Measurements from ENCODE around the gene MYCL.
A peak's percentile ranks its signal among the peaks of the same experiment; 100 is the strongest.

MYCL gene

DNA sequence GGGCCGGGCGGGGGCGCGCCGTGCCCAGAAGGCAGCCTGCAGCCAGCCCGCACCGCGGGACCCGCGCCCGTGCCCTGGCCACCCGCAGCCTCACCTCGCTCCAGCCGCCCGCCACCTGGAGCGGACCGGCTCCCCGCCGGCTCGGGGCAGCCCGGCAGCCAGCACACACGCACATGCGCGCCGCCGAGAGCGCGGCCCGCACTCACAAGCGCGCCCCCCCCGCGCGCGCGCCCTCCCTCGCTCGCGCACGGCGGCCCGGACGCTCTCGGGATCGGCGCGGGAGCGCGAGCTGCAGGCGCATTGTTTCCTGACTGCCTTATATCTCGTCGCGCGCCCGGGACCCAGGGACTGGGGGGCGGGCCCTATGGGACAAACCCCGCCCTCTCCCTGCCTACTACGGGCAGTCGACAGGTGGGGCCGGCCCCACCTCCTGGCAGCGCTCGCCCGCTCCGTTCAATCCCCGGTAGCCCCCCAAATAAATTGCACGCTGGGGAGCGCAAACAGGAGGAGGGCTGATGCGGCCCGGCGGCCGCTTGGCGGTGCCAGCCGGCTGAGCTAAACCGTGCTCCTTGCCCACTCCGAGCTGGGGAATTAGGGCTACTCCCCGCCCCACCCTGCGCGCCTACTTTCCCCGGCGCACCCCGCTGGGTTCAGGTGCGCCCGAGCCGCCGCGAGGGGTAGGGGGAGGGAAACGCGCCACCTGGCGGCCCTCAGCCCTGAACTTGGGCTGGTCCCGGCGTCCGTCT, at the start of gene MYCL (continued):
- TF ChIP-seq ZNF140 (tag by site-specific recombination; IDR thresholded peaks at IDR 0.05) (no peak), ZNF501 (tag by site-specific recombination; IDR thresholded peaks at IDR 0.05) (peak; percentile 48; the same call in 1 of the 2 replicates), ZNF354C (tag by site-specific recombination; IDR thresholded peaks at IDR 0.05; ENCODE audit: borderline replicate concordance, low read depth) (no peak), MYNN (tag by site-specific recombination; IDR thresholded peaks at IDR 0.05; ENCODE audit: borderline replicate concordance) (no peak), GLIS1 (tag by site-specific recombination; IDR thresholded peaks at IDR 0.05) (peak; percentile 82), ZNF521 (tag by site-specific recombination; IDR thresholded peaks at IDR 0.05) (no peak), ZNF530 (tag by site-specific recombination; IDR thresholded peaks at IDR 0.05; ENCODE audit: low read depth) (no peak), ZNF510 (tag by site-specific recombination; IDR thresholded peaks at IDR 0.05; ENCODE audit: insufficient replicate concordance) (no peak), ZNF701 (tag by site-specific recombination; IDR thresholded peaks at IDR 0.05) (no peak; the same call in 1 of the 2 replicates), KLF10 (tag by site-specific recombination; IDR thresholded peaks at IDR 0.05) (peak; percentile 39; the same call in 1 of the 2 replicates), ZNF391 (tag by site-specific recombination; IDR thresholded peaks at IDR 0.05; ENCODE audit: borderline replicate concordance, low read depth) (peak; percentile 60; the same call in 1 of the 2 replicates), ZNF707 (tag by site-specific recombination; IDR thresholded peaks at IDR 0.05) (no peak), ZBTB17 (tag by site-specific recombination; IDR thresholded peaks at IDR 0.05) (peak; percentile 77), ZNF248 (tag by site-specific recombination; IDR thresholded peaks at IDR 0.05) (no peak)
- TF ChIP-seq, protein P1, sequence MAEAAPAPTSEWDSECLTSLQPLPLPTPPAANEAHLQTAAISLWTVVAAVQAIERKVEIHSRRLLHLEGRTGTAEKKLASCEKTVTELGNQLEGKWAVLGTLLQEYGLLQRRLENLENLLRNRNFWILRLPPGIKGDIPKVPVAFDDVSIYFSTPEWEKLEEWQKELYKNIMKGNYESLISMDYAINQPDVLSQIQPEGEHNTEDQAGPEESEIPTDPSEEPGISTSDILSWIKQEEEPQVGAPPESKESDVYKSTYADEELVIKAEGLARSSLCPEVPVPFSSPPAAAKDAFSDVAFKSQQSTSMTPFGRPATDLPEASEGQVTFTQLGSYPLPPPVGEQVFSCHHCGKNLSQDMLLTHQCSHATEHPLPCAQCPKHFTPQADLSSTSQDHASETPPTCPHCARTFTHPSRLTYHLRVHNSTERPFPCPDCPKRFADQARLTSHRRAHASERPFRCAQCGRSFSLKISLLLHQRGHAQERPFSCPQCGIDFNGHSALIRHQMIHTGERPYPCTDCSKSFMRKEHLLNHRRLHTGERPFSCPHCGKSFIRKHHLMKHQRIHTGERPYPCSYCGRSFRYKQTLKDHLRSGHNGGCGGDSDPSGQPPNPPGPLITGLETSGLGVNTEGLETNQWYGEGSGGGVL (tag by site-specific recombination; IDR thresholded peaks at IDR 0.05): peak; percentile 40; the same call in 1 of the 2 replicates
- TF ChIP-seq, protein P2, sequence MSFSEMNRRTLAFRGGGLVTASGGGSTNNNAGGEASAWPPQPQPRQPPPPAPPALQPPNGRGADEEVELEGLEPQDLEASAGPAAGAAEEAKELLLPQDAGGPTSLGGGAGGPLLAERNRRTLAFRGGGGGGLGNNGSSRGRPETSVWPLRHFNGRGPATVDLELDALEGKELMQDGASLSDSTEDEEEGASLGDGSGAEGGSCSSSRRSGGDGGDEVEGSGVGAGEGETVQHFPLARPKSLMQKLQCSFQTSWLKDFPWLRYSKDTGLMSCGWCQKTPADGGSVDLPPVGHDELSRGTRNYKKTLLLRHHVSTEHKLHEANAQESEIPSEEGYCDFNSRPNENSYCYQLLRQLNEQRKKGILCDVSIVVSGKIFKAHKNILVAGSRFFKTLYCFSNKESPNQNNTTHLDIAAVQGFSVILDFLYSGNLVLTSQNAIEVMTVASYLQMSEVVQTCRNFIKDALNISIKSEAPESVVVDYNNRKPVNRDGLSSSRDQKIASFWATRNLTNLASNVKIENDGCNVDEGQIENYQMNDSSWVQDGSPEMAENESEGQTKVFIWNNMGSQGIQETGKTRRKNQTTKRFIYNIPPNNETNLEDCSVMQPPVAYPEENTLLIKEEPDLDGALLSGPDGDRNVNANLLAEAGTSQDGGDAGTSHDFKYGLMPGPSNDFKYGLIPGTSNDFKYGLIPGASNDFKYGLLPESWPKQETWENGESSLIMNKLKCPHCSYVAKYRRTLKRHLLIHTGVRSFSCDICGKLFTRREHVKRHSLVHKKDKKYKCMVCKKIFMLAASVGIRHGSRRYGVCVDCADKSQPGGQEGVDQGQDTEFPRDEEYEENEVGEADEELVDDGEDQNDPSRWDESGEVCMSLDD (tag by site-specific recombination; IDR thresholded peaks at IDR 0.05): peak; percentile 97
- TF ChIP-seq, protein P3, sequence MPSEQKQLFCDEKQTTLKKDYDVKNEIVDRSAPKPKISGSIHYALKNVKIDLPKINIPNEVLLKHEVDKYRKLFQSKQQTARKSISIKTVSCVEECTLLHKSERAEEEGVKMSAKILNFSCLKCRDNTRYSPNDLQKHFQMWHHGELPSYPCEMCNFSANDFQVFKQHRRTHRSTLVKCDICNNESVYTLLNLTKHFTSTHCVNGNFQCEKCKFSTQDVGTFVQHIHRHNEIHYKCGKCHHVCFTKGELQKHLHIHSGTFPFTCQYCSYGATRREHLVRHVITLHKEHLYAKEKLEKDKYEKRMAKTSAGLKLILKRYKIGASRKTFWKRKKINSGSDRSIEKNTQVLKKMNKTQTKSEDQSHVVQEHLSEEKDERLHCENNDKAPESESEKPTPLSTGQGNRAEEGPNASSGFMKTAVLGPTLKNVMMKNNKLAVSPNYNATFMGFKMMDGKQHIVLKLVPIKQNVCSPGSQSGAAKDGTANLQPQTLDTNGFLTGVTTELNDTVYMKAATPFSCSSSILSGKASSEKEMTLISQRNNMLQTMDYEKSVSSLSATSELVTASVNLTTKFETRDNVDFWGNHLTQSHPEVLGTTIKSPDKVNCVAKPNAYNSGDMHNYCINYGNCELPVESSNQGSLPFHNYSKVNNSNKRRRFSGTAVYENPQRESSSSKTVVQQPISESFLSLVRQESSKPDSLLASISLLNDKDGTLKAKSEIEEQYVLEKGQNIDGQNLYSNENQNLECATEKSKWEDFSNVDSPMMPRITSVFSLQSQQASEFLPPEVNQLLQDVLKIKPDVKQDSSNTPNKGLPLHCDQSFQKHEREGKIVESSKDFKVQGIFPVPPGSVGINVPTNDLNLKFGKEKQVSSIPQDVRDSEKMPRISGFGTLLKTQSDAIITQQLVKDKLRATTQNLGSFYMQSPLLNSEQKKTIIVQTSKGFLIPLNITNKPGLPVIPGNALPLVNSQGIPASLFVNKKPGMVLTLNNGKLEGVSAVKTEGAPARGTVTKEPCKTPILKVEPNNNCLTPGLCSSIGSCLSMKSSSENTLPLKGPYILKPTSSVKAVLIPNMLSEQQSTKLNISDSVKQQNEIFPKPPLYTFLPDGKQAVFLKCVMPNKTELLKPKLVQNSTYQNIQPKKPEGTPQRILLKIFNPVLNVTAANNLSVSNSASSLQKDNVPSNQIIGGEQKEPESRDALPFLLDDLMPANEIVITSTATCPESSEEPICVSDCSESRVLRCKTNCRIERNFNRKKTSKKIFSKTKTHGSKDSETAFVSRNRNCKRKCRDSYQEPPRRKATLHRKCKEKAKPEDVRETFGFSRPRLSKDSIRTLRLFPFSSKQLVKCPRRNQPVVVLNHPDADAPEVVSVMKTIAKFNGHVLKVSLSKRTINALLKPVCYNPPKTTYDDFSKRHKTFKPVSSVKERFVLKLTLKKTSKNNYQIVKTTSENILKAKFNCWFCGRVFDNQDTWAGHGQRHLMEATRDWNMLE (tag by site-specific recombination; conservative IDR thresholded peaks at IDR 0.05; ENCODE audit: low read depth): no peak
- TF ChIP-seq, protein P4, sequence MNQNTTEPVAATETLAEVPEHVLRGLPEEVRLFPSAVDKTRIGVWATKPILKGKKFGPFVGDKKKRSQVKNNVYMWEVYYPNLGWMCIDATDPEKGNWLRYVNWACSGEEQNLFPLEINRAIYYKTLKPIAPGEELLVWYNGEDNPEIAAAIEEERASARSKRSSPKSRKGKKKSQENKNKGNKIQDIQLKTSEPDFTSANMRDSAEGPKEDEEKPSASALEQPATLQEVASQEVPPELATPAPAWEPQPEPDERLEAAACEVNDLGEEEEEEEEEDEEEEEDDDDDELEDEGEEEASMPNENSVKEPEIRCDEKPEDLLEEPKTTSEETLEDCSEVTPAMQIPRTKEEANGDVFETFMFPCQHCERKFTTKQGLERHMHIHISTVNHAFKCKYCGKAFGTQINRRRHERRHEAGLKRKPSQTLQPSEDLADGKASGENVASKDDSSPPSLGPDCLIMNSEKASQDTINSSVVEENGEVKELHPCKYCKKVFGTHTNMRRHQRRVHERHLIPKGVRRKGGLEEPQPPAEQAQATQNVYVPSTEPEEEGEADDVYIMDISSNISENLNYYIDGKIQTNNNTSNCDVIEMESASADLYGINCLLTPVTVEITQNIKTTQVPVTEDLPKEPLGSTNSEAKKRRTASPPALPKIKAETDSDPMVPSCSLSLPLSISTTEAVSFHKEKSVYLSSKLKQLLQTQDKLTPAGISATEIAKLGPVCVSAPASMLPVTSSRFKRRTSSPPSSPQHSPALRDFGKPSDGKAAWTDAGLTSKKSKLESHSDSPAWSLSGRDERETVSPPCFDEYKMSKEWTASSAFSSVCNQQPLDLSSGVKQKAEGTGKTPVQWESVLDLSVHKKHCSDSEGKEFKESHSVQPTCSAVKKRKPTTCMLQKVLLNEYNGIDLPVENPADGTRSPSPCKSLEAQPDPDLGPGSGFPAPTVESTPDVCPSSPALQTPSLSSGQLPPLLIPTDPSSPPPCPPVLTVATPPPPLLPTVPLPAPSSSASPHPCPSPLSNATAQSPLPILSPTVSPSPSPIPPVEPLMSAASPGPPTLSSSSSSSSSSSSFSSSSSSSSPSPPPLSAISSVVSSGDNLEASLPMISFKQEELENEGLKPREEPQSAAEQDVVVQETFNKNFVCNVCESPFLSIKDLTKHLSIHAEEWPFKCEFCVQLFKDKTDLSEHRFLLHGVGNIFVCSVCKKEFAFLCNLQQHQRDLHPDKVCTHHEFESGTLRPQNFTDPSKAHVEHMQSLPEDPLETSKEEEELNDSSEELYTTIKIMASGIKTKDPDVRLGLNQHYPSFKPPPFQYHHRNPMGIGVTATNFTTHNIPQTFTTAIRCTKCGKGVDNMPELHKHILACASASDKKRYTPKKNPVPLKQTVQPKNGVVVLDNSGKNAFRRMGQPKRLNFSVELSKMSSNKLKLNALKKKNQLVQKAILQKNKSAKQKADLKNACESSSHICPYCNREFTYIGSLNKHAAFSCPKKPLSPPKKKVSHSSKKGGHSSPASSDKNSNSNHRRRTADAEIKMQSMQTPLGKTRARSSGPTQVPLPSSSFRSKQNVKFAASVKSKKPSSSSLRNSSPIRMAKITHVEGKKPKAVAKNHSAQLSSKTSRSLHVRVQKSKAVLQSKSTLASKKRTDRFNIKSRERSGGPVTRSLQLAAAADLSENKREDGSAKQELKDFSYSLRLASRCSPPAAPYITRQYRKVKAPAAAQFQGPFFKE (tag by site-specific recombination; IDR thresholded peaks at IDR 0.05; ENCODE audit: borderline replicate concordance): no peak
- TF ChIP-seq, protein P5, sequence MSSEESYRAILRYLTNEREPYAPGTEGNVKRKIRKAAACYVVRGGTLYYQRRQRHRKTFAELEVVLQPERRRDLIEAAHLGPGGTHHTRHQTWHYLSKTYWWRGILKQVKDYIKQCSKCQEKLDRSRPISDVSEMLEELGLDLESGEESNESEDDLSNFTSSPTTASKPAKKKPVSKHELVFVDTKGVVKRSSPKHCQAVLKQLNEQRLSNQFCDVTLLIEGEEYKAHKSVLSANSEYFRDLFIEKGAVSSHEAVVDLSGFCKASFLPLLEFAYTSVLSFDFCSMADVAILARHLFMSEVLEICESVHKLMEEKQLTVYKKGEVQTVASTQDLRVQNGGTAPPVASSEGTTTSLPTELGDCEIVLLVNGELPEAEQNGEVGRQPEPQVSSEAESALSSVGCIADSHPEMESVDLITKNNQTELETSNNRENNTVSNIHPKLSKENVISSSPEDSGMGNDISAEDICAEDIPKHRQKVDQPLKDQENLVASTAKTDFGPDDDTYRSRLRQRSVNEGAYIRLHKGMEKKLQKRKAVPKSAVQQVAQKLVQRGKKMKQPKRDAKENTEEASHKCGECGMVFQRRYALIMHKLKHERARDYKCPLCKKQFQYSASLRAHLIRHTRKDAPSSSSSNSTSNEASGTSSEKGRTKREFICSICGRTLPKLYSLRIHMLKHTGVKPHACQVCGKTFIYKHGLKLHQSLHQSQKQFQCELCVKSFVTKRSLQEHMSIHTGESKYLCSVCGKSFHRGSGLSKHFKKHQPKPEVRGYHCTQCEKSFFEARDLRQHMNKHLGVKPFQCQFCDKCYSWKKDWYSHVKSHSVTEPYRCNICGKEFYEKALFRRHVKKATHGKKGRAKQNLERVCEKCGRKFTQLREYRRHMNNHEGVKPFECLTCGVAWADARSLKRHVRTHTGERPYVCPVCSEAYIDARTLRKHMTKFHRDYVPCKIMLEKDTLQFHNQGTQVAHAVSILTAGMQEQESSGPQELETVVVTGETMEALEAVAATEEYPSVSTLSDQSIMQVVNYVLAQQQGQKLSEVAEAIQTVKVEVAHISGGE (tag by site-specific recombination; conservative IDR thresholded peaks at IDR 0.05; ENCODE audit: low read depth): no peak

All from HEK293 (cell line).